HG02981 (cell line): ENCODE data around the gene FLT3LG.

Source experiments
- ATAC-seq: cut with Tn5 transposase; IDR thresholded peaks from one replicate; pipeline ENCODE4 v1.9.1; 2021; ENCODE audit warnings: mild to moderate bottlenecking, moderate library complexity; ENCODE audit not compliant: unreplicated experiment

Gene FLT3LG, protein sequence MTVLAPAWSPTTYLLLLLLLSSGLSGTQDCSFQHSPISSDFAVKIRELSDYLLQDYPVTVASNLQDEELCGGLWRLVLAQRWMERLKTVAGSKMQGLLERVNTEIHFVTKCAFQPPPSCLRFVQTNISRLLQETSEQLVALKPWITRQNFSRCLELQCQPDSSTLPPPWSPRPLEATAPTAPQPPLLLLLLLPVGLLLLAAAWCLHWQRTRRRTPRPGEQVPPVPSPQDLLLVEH

DNA sequence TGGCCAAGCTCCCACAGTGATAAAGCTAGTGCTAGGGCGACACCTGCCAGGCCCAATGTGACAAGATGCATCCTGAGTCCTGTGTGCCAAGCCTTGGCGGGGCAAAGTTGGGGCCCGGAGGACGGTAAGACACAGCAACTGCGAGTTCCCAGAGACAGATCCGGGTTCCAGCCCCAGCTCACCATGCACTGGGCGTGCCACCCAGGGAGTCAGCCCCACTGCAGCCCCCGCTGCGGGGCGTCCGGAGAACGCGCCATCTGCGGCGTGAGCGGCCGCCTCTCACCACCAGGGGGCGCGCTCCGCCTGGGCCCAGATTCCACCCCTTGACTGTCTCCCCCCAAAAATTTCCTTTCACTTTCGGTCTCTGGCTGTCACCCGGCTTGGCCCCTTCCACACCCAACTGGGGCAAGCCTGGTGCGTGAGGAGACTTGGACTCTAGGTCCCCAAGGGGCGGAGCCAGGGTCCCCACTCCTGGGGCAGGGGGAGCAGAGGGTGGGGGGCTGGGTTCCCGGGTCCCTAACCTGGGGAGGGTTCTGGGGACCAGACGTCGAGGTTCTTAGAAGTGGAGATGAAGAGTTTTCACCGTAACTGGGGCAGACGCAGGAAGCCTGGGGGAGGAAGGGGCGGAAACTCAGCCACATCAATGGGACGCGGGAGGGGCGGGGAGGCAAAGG is at the start of gene FLT3LG:
TSS of gene FLT3LG (plus strand) at position 348 of the 674 bp plus-strand sequence. CDS start 425 bp downstream, outside the sequence.
- peak; percentile 35 for ATAC-seq

DNA sequence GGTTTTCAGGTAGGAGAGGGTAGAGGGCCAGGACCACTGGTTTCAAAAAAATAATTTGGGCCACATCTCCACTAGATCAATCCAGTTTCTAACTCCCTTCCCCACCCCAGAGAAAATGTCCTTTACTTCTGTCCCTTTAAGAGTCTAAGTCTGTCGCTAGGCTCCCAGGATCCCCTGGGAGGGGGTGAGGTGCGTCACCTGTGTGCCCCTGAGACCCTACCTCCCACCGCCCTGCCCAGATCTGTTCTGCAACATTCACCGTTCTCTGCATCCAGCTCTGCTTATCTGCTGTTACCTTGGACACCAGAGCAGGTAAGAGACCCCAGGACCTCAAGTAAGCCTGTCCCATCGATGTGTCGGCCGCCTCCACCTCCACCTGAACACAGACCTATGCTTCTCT is 48.8 kb upstream of the FLT3LG start, which contains the start of gene GFY:
TSS of gene GFY (plus strand) at position 211 of the 400 bp plus-strand sequence. CDS start 1,043 bp downstream, outside the sequence.
- no peak for ATAC-seq

DNA sequence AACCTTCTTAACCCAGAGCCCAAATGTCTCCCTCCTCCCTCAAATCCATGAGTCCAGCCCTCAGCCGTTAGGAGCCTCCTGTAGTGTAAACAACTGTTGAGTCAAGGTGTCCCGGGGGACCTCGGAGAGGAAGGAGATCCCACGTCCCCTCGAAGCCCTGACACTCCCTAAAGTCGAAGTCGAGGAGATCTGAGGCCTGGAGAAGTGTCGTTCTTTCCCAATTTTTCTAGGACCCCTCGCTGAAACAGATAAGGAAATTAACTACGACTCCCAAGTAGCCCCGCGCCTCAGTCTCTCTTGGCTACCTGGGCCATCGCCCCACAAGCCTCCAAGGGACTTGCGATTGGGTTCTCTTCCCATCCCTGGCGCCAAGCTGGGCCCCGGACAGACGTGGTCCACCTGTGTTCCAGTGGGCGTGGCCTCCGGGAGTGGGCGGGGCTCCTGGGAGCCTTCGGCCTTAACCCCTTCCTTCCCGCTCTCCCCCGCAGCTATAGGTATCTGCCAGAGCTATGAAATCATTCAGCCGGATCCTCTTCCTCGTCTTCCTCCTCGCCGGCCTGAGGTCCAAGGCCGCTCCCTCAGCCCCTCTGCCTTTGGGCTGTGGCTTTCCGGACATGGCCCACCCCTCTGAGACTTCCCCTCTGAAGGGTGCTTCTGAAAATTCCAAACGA is 48.0 kb upstream of the FLT3LG start:
- no peak for ATAC-seq

DNA sequence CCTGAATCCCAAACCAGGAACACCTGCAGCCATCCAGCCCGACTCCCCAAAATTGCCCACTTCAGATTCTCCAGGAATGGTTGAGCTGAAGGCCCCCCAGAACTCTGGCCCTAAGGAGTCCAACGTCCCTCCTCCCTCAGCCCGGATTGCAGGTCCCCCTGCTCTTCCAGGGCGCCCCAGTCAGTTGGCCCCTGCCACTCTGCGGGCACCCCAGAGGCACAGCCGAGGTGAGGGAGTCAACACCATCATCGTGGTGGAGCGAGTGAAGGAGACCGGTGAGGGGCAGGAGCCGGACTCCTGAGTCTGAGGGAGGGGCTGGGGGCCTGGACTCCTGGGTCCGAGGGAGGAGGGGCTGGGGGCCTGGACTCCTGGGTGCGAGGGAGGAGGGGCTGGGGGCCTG is 46.7 kb upstream of the FLT3LG start:
- ATAC-seq, result no peak

DNA sequence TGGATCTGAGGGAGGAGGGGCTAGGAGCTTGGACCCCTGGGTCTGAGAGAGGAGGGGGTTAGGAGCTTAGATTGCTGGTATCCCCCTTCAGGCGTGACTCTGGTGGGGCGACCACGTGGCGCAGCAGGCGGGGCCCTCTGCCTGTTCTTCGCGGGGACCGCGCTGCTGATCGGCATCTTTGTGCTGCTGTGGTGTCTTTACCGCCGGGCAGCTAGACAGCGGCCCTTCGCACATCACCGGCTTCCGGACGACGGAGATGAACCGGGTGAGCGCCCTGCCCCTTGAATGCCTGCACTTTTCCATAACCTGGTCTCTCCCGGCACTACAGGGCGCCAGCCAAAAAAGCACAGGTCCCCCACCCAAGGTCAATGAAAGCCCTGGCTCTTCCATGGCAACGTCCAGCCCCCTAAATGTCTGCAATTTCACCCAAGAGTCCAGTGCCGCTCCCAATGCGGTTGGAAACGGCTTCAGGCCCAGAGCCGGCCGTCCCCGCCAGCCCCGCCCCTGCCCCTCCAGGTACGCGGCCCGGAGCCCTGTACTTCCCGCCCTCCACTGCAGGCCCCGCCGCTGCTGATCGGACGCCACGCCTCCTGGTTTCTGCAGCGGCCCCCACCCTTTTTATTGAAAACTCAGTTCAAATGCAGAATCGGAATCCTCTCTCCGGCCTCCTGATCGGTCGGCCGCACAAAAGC is 46.0 kb upstream of the FLT3LG start:
- no peak for ATAC-seq

DNA sequence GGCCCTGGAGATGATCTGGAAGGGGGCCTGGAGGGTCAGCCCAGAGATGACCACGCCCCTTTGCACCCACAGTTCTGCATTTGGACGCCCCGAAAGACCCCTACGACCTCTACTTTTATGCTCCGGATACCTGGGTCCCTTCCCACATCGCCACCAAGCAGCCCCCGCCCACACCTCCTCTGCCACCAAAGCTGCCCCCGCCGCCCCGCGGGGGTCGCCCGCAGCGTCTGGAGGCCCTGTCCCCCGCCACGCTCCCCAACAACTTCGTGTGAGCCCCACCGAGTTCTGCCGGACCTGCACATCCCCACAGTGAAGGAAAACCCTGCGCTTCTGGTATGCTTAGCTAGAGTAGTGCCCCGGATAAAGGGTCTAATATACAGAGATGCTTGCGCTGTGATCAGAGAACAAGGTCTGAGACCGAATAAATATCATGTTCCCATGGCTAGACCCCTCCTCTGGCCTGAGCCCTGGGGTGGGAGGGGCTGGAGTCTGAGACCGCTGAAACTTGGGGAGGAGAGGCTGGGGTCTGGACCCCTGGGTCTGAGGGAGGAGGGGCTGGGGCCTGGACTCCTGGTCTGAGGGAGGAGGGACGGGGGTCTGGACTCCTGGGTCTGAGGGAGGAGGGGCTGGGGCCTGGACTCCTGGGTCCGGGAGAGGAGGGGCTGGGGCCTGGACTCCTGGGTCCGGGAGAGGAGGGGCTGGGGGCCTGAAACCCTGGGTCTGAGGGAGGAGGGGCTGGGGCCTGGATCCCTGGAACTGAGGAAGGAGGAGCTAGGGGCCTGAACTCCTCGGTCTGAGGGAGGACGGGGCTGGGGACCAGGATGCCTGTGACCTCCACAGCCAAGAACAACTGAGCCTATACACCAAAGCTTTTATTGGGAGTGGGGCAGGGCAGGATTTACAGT is 45.2 kb upstream of the FLT3LG start:
- ATAC-seq, result no peak

DNA sequence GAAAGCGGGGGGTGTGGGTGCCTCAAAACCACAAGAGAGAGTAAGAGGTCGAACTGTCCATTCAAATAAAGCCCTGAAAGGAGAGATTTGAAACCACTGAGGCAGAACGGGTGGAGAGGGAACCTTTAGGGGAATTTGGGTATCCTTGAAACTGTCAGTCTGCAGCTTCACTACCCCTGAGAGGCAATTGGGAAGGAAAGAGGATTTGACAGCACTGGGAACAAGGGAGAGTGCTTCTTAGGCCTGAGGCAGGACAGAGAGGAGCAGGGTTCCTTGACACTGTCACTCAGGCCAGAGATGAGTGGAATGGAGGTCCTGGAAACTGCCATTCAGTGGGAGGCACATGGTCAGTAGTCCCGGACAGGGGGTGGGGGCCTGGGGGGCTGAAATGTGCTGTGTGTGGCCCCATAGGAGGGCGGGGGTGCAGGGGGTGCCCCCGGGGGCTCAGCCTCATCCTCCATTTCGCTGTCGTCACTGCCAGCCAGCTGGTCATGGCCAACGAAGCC is 43.8 kb upstream of the FLT3LG start:
- no peak for ATAC-seq

DNA sequence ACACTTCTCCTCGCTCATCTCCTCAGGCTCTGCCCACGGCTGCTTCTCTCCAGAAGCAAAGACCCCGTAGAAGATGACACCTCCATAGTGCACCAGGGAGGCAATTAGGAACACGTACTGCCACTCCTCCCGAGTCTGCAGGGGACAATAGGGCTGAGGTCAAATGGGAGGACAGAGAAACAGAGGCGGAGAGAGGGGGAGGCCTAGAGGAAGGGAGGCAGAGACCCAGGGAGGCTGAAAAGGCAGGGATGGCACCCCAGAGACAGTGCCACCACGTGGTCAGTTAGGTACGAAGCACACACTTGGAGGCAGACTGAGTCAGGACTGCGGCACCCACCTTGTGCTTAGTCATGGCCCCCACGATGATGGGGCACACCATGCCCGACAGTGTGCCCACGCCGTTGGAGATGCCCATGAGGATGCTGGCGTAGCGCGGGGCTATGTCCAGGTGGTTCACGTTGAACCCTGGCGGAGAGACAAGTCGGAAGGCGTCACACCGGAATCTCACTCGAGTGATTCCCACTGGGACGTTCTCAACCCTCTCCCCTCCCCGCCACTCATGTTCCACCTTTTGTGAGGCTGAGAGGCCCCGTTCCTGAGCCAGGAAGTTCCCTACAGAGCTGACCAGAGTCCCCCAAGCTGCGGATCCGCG is 43.2 kb upstream of the FLT3LG start:
- no peak for ATAC-seq

DNA sequence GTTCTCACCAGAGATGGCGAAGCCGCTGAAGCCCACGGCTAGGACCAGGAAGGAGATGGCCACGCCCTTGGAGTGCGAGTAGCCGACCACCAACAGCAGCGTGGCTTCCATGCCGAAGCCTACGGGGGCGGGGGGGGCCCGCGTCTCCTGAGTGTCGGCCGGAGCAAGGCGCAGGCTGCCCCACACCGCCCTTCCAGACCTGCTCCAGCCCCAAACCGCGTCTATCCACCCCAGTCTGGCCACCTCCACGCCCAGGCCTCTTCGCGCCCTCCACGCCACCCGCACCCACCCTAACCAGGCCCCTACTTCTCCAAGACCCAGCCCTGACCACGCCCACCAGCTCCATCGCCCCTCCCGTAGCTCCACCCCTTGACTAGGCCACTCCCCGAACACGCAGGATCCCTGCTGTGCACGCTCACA is 42.7 kb upstream of the FLT3LG start:
- no peak for ATAC-seq

DNA sequence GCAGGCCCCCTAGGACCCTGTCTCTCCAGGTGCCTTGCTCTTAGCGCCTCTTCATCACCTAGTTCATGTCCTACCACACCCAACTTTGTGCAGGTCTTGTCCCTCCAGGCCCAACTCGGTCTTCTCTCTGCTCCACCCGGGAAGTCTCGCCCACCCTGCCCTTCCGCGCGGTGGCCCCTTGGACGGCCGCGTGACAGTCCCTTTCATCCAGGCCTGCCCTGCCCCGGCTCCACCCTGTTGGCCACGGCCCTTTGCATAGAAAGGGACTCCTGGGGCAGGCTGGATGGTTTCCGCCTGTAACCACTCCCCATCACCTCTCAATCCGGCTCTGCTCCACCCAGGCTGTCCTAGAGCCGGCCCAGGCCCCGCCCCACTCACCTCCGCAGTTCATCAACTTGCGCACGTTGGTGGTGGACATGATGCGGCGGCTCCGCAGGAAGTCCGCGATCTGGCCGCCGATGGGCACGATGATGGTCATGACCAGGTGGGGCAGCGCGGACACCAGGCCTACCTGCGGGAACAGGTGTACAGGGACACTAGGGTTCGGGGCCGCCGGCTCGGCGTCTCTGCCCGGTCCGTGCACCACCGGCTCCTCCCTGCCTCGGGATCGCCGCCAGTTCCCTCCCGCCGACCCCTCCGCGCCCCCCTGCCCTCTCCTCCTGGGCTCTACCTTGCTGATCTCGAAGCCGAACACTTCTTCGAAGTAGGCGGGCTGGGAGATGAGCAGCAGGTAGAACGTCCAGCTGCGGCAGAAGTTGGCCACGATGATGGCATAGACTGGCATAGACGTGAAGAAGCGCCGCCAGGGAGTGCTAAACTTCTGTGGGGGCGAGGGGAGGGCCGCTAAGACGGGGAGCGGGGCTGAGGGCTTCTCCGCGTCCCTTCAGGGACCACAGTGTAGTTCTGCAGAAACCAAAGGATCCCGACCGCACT is 41.6 kb upstream of the FLT3LG start:
- no peak for ATAC-seq

DNA sequence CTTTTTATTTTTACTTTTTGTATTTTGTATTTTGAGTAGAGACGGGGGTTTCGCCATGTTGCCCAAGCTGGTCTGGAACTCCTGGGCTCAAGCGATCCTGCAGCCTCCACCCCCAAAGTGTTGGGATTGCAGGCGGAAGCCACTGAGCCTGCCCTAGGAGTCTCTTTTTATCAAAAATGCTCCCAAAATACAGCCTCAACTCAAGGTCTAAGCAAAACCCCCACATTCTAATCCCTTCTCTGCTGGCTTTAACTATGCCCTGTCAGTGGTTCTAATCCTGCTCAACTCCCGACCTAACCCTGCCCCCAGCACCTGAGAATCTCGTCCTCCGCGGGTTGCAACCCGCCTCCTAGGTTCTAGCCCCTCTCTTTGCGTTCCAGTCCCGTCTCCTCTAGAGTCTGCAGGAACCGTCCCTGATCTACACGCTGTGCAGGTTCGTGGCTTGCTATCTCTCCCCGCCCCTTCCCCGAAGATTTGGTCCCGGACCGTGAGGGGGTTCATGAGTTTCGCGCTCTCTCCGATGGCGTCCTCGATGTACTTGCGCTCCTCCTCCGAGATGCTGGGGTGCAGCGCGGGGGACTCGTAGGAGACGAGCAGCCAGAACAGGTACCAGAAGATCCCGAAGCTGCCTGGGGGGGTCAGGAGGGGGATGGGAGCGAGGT is 40.6 kb upstream of the FLT3LG start:
- ATAC-seq, result no peak

DNA sequence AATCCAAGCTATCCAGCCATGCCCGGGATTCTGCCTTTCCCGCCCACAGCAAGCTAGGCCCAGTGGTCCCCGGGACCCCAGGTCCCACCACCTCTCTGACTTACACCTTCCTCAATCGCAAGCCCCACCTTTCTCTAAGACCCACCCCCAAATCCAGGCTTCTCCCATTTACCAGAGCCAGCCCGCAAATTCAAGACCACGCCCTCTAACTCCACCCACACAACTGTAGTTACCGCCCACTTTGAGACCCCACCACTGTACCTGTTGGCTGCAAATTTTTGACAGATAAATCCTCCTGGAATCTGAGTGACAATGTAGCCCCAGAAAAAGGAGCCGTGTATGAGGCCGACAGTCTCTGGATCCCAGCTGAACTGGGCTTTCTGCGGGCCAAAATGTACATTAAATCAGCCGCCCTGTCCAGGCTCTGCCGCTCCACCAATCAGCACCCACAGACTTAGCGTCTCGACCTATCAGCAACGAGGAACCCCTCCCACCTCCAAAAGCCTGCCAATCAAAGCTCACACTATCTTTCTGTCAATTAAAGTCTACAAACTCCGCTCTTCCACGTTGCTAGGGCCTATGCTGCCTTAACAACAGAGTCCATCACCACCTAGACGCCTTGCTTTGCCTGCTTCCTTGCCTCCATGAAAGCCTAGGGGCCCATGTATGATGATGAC is 39.0 kb upstream of the FLT3LG start:
- ATAC-seq, result no peak

DNA sequence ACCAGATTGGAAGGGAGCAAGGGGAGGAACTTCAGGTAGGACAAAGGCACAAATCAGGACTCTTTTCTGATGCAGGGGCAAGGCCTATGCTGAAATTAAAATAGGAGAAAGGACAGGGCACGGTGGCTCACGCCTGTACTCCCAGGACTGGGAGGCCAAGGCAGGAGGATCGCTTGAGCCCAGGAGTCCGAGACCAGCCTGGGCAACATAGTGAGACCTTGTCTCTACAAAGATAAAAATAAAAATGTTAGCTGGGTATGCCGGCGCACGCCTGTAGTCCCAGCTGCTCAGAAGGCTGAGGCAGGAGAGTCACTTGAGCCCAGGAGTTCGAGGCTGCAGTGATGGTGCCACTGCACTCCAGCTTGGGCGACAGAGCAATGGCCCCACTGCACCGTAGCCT is 38.3 kb upstream of the FLT3LG start:
- ATAC-seq, result no peak

DNA sequence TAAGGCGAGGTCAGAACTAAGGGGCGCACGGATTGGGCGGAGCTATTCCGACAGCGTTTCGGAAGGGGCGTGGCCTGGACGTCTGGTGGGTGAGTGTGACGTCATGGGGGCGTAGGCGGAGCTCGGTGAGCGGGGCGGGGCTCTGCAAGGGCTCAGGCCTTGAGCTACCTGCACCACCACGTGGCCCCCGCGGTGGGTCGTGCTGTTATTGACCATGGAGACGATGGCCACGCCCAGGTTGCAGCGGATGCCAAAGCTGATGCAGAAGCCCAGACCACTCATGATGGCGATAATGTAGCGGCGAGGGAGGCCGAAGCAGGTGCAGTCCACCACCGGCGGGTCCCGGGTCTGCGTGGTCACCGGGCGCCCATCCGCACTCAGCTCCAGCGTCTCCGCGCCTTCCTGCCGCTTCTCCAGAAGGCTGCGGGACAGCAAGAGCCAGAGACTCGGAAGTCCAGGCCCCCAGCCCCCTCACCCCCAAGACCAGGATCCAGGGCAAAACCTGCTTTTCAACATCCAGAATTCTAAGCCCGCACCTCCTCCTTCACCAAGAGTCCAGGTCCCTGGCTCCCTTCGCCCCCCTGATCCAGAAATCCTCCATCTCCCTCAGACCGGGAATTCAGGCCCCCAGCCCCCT is 37.5 kb upstream of the FLT3LG start:
- no peak for ATAC-seq

DNA sequence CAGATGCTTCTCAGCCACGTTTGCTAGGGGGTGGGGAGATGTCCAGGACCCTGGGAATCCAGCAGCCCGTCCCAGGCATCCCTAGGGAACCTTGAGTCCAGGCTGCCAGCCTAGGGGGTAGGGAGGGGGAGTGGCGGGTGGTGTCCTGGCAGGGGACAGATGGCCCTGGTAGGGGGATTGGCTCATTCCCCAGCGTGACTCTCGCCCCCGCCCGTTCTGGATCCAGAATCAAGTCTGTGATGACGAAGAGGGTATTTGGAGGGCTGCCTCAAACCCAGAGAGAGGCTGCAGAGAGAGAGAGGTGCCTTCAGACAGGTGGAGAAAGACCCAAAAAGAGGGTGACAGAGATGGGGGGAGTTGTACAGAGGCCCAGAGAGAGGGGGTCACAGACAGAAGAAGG is 36.8 kb upstream of the FLT3LG start:
- no peak for ATAC-seq

DNA sequence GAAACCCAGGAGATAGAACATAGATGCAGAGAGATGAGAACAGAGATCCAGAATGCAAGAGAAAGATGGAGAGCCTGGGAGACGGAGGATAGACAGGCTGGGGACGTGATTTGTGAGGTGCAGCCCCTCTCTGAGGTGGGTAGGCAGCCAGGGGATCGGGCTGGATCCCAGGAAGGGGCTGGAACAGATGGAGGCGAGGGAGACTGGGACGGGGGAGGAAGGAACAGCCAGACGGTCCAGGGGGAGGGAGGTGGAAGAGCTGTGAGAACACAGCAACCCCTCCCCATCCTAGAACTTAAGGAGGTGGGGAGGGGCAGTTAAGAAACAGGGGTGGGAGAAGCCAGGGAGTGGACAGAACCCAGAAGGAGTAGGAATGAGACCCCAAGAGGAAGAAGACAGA is 35.8 kb upstream of the FLT3LG start:
- ATAC-seq, result no peak

DNA sequence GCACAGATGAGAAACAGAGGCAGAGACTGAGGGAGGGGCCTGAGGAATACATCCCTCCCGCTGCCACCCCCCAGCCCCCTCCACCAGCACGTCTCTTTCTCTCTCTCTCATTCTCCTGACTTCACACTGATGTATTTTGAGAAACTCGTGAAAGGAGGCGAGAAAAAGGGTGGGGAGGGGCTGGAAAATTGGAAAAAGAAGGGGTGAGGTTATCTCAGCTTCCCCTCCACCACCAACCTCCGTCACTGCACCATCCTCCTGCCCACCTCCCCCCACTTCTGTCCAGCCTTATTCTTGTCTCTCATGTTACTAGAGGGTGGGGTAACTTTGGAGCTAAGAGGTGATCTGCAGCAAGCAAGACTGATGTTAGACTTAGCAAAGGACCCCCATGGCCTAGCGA is 34.2 kb upstream of the FLT3LG start:
- ATAC-seq, result no peak
